Muscle layer of colon (tissue), 2 donors: ENCODE data around the gene VKORC1.

Experiments
- H3K27ac ChIP-seq: one replicate; pipeline ENCODE4 v1.7.0; 2013; ENCODE audit warnings: low read depth, mild to moderate bottlenecking, low read length, moderate library complexity
- H3K27me3 ChIP-seq, 2 donors: one replicate each; pipeline ENCODE4 v1.7.0; 2013; ENCODE audit warnings: low read length in 2 of 2, mild to moderate bottlenecking in 2 of 2; ENCODE audit not compliant: insufficient read depth in 2 of 2, control insufficient read depth in 1 of 2
- H3K36me3 ChIP-seq: one replicate; pipeline ENCODE4 v1.7.0; 2013; ENCODE audit warnings: mild to moderate bottlenecking, low read length; ENCODE audit not compliant: insufficient read depth
- H3K4me1 ChIP-seq: one replicate; pipeline ENCODE4 v1.7.0; 2013; ENCODE audit warnings: mild to moderate bottlenecking, low read length; ENCODE audit not compliant: insufficient read depth
- H3K4me3 ChIP-seq, 2 donors: one replicate each; pipeline ENCODE4 v1.7.0; 2013; ENCODE audit warnings: low read length in 2 of 2, low read depth in 1 of 2, mild to moderate bottlenecking in 1 of 2, moderate library complexity in 1 of 2
- H3K9ac ChIP-seq: one replicate; pipeline ENCODE4 v1.7.0; 2013; ENCODE audit warnings: low read length
- H3K9me3 ChIP-seq: one replicate; pipeline ENCODE4 v1.7.0; 2013; ENCODE audit warnings: mild to moderate bottlenecking, low read length
- donor health status: abdominal sarcoma.
- donor health status: Adenocarcinoma of cecum.

VKORC1 gene

DNA sequence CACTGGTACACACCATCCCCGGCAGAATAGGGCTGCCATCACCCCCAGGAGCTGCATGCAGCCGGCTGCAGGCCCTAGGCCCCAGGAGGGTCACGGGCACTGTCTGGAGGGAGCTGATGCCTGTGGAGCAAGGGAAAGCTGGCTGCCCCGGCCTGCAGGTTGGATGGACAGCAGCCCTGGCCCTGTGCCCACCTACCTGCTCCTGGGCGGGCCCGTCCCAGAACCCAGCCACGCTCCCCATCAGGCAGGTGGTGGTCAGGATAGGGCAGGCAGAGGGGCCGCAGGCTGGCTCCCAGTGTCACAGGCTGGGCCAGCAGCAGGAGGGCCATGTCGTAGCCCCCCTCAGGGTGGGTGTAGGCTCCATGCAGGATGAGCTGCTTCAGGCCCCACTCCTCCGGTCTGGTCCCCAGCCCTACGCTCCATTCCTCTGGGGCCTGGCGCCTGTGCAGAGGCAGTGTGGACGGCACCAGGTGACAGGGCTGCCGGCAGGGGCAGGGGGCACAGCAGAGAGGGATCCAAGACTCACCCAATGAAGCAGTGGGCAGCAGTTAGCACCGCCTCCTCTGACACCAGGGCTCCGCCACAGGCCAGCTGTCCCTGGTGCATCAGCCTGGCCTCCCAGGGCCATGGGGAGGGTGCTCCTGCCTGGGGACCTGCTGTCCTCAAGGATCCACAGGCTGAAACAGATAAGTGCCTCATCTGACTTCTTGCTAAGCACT is 9.9 kb downstream of the VKORC1 start:
- no peak overlapping the region for H3K9ac ChIP-seq
- H3K4me1 ChIP-seq: no peaks in the 10 kb centered on the region
- H3K27ac ChIP-seq: no peak overlapping the region
- no peaks in the 10 kb centered on the region for H3K9me3 ChIP-seq
- peaks cover 37% of the 10 kb centered on the region for H3K36me3 ChIP-seq
- no peak overlapping the region for H3K4me3 ChIP-seq
- H3K27me3 ChIP-seq: no peaks in the 10 kb centered on the region

DNA sequence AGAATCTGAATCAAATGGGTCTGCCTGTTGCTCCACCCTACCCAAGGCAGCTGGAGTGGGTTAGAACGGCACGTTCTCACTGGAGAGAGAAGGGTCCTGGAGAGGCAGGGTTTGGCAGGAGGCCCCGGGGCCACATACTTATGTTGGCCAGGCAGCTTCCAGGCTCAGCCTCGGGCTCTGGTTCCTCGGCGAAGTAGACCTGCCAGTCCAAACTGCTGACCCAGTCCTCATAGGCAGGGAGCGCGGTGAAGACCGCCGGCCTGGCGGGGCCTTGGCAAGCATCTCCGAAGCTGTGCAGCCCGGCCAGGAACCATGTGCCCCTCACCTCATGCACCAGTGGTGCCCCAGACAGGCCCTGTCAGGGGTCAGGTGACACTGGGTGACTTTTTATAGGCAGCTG is 10.6 kb downstream of the VKORC1 start:
- Histone ChIP-seq H3K4me3 (no peak overlapping the region), H3K9ac (no peak overlapping the region), H3K27ac (no peak overlapping the region), H3K9me3 (no peaks in the 10 kb centered on the region), H3K4me1 (no peaks in the 10 kb centered on the region), H3K36me3 (peaks cover 44% of the 10 kb centered on the region), H3K27me3 (no peaks in the 10 kb centered on the region)

DNA sequence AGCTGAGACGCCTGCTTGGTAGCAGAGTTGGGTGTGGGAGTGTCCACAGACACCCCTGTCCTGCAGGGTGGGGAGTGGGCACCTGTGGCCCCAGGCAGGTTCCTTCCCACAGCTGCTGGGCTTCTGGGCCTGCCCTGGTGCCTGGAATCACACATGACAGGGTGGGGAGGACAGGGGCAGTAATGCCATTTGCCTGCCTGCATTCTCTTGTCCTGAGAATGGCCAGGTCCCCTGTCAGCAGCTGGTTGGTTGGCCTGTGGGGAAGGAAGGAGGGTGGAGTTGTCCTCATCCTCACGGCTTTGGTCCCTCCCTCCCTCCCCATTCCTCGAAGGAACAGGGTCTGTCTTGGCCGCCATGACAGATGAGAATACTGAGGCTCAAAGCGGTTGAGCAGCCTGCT is 11.0 kb downstream of the VKORC1 start:
- peaks cover 49% of the 10 kb centered on the region for H3K36me3 ChIP-seq
- no peaks in the 10 kb centered on the region for H3K4me1 ChIP-seq
- no peaks in the 10 kb centered on the region for H3K27me3 ChIP-seq
- no peaks in the 10 kb centered on the region for H3K9me3 ChIP-seq
- H3K4me3 ChIP-seq: no peak overlapping the region
- H3K27ac ChIP-seq: no peak overlapping the region
- no peak overlapping the region for H3K9ac ChIP-seq

GRCh38 chr16:31083081-31083480 is 11.5 kb downstream of the VKORC1 start:
- H3K9ac ChIP-seq: no peak overlapping the region
- H3K36me3 ChIP-seq: peaks cover 53% of the 10 kb centered on the region
- H3K4me1 ChIP-seq: no peaks in the 10 kb centered on the region
- no peaks in the 10 kb centered on the region for H3K9me3 ChIP-seq
- no peaks in the 10 kb centered on the region for H3K27me3 ChIP-seq
- no peak overlapping the region for H3K4me3 ChIP-seq
- H3K27ac ChIP-seq: no peak overlapping the region

DNA sequence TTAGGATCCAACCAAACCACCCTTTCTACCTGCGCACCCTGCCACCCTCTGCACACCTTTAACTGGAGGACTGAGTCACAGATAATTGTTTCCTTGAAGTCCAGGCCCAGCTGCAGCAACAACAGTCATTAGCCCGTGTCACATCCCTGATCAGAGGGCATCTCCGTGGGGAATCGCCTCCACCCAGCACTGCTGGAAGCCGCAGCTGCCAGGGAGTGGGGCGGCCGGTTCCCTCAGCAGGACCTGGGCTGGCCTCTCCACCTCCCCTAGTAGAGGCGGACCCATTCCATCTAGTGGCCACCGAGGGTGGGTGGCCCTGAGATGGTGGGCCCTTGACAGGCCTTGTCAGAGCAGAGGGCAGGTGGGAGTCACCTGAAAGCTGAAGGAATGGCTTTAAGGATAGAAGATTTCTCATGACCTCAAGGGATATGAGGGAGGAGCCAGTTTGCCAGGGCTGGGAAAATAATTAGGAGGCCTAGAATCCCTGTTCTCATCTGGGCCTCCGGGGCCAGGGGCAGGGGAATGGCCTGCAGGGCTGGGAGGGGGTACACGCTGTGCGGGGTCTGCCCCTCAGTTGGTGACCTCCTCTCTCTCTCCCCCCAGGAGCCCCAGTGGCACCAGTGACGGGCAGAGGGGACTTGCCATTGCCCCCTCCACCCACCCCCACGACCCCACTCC is 12.1 kb downstream of the VKORC1 start:
- Histone ChIP-seq H3K4me1 (no peaks in the 10 kb centered on the region), H3K27ac (no peak overlapping the region), H3K27me3 (no peaks in the 10 kb centered on the region), H3K9me3 (no peaks in the 10 kb centered on the region), H3K9ac (no peak overlapping the region), H3K4me3 (no peak overlapping the region), H3K36me3 (peaks cover 59% of the 10 kb centered on the region)

- H3K27ac ChIP-seq: no peak overlapping the region
- no peak overlapping the region for H3K9ac ChIP-seq
- peaks cover 64% of the 10 kb centered on the region for H3K36me3 ChIP-seq
- H3K4me3 ChIP-seq: no peak overlapping the region
- H3K4me1 ChIP-seq: no peaks in the 10 kb centered on the region
- H3K9me3 ChIP-seq: no peaks in the 10 kb centered on the region
- H3K27me3 ChIP-seq: no peaks in the 10 kb centered on the region
Observed at GRCh38 chr16:31081428-31082351, 12.9 kb downstream of the VKORC1 start.

DNA sequence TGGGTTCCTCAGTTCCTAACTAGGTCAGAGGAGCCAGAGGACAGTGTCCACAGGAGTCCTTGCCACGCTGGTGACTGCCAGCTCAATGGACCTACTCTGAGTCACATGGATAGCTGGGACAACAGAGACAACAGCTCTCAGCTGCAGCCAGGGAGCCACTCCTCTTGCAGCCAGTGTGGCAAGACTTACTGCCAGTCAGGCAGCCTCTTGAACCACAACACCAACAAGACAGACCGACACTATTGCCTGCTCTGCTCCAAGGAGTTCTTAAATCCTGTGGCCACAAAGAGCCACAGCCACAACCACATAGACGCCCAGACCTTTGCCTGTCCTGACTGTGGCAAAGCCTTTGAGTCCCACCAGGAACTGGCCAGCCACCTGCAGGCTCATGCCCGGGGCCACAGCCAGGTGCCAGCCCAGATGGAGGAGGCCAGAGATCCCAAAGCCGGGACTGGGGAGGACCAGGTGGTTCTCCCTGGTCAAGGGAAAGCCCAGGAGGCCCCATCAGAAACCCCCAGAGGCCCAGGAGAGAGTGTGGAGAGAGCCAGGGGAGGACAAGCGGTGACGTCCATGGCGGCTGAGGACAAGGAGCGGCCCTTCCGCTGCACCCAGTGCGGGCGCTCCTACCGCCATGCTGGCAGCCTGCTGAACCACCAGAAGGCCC is 13.7 kb downstream of the VKORC1 start:
- peaks cover 68% of the 10 kb centered on the region for H3K36me3 ChIP-seq
- H3K9me3 ChIP-seq: no peaks in the 10 kb centered on the region
- H3K4me3 ChIP-seq: no peak overlapping the region
- no peaks in the 10 kb centered on the region for H3K27me3 ChIP-seq
- no peaks in the 10 kb centered on the region for H3K4me1 ChIP-seq
- H3K9ac ChIP-seq: no peak overlapping the region
- H3K27ac ChIP-seq: no peak overlapping the region

DNA sequence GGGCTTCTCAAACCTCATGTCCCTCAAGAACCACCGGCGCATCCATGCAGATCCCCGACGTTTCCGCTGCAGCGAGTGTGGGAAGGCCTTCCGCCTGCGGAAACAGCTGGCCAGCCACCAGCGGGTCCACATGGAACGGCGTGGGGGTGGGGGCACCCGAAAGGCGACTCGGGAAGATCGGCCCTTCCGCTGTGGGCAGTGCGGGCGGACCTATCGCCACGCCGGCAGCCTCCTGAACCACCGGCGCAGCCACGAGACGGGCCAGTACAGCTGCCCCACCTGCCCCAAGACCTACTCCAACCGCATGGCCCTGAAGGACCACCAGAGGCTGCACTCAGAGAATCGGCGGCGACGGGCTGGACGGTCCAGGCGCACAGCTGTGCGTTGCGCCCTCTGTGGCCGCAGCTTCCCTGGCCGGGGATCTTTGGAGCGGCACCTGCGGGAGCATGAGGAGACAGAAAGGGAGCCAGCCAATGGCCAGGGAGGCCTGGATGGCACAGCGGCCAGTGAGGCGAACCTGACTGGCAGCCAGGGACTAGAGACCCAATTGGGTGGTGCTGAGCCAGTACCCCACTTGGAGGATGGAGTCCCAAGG is 14.5 kb downstream of the VKORC1 start:
- no peaks in the 10 kb centered on the region for H3K9me3 ChIP-seq
- H3K27ac ChIP-seq: no peak overlapping the region
- no peak overlapping the region for H3K4me3 ChIP-seq
- no peak overlapping the region for H3K9ac ChIP-seq
- peaks cover 68% of the 10 kb centered on the region for H3K36me3 ChIP-seq
- H3K27me3 ChIP-seq: no peaks in the 10 kb centered on the region
- H3K4me1 ChIP-seq: peaks cover under 1% of the 10 kb centered on the region

DNA sequence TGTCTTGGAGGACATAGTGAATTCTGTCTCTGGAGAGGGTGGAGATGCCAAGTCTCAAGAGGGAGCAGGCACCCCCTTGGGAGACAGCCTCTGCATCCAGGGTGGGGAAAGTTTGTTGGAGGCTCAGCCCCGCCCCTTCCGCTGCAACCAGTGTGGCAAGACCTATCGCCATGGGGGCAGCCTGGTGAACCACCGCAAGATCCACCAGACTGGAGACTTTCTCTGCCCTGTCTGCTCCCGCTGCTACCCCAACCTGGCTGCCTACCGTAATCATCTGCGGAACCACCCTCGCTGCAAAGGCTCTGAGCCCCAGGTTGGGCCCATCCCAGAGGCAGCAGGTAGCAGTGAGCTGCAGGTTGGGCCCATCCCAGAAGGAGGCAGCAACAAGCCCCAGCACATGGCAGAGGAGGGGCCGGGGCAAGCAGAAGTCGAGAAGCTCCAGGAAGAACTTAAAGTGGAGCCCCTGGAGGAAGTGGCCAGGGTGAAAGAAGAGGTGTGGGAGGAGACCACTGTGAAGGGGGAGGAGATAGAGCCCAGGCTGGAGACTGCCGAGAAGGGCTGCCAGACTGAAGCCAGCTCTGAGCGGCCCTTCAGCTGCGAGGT is 15.2 kb downstream of the VKORC1 start:
- no peaks in the 10 kb centered on the region for H3K9me3 ChIP-seq
- peaks cover 67% of the 10 kb centered on the region for H3K36me3 ChIP-seq
- H3K9ac ChIP-seq: no peak overlapping the region
- H3K27ac ChIP-seq: no peak overlapping the region
- H3K4me1 ChIP-seq: peaks cover 7% of the 10 kb centered on the region
- no peaks in the 10 kb centered on the region for H3K27me3 ChIP-seq
- no peak overlapping the region for H3K4me3 ChIP-seq

- H3K27ac ChIP-seq: no peak overlapping the region
- no peak overlapping the region for H3K4me3 ChIP-seq
- no peaks in the 10 kb centered on the region for H3K9me3 ChIP-seq
- H3K9ac ChIP-seq: no peak overlapping the region
- H3K36me3 ChIP-seq: peaks cover 61% of the 10 kb centered on the region
- no peaks in the 10 kb centered on the region for H3K27me3 ChIP-seq
- H3K4me1 ChIP-seq: peaks cover 7% of the 10 kb centered on the region
Observed at GRCh38 chr16:31078597-31079341, 15.8 kb downstream of the VKORC1 start.
